ENCODE data around the gene YKT6. TPM values are rescaled to one million over a fixed set of nuclear protein-coding genes. Genes with fewer than 3 reads are reported as not detected.
"Not testable (repeated sequence)": the region's sequence is repeated elsewhere in the genome, so short reads cannot be mapped to it uniquely, and the experiment has no call there.

Gene YKT6
- total RNA-seq, 1 donor from 2014 or later = 36.1 TPM

DNA sequence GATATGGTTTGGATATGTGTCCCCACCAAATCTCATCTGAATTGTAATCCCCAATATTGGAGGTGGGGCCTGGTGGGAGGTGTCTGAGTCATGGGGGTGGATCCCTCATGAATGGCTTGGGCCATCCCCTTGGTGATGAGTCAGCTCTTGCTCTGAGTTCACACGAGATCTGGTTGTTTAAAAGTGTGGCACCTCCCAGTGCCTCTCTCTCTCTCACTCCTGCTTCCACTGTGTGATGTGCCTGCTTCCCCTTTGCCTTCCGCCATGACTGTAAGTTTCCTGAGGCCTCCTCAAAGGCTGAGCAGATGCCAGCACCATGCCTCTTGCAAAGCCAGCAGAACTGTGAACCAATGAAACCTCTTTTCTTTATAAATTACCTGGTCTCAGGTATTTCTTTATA, 6.7 kb upstream of the YKT6 start:
- no peak for DNase-seq

DNA sequence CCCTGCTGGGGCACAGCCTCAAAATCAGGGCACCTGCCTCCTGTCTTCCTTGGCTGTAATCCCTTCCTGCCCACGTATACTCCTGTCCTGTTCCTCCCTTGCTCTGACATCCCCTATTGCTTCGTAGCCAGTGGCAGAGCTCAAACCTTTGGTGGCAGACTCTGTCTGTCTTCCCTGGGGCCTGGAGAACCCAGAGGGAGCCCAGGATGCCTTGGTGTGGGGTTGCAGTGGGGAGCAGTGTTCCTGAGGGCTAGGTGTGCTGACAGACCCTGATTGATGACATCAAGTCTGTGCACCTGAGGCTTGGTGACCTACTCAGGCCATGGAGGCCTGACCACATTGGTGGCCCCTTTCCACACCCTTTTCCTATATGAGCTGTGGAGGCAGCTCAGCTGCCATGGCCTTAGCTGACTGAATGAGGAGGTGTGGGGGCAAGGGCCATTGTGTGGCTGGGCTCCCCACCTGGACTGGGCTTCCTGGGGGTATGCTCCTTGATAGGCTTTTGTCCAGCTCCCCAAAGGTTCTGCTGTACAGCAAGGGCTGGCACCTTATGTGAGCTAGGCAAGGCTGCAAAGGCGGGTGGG, 6.1 kb upstream of the YKT6 start:
- DNase-seq = no peak

DNA sequence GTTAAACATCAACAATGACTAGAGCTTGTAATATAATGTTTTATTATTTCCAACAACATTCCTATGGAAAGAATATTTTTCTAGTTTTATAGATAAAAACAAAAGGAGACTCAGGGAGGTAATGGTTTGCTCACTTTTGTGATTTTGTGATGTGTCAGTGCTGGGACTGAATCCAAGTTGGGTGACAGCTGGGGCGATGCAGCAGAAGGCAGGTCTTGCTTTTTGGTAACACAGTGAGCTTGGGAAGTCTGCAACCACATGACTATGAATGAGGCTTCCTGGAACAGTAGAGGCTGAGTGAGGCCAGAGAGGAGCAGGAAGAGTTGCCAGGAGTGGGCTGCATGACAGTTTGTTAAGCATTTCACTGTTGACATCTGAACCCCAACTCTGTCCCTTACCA, 4.9 kb upstream of the YKT6 start:
- DNase-seq = no peak

DNA sequence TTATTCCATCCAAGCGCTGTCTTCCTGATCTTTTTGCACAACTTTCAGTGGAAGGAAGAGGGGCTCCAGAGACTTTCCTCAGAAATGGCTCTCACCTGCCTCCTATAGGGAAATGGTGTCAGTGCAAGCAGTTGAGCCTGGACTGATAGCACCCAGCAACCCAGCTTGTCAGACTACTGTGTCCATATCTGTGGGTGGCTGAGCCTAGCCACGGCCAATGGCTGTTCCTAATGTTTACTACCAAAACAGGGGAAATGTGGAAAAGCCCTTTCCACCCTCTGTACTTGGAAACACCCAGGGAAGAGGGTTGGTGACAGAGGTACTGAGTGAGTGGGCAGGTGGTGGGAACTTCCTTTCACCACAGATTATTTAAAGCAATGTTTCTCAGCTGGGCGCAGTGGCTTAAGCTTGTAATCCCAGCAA, 4.3 kb upstream of the YKT6 start:
- no peak for DNase-seq

- DNase-seq = no peak
Measured at GRCh38 chr7:44197474-44197873, 3.3 kb upstream of the YKT6 start.

GRCh38 chr7:44200163-44200562, 615 bp upstream of the YKT6 start:
- not testable (repeated sequence) for DNase-seq

GRCh38 chr7:44201813-44202212, 1.0 kb downstream of the YKT6 start:
- DNase-seq = no peak

- DNase-seq = no peak
Measured at GRCh38 chr7:44206008-44206407, 5.2 kb downstream of the YKT6 start.

- no peak for DNase-seq
Measured at GRCh38 chr7:44208085-44208484, 7.3 kb downstream of the YKT6 start.

- no peak for DNase-seq
Measured at GRCh38 chr7:44210107-44210506, 9.3 kb downstream of the YKT6 start.

DNA sequence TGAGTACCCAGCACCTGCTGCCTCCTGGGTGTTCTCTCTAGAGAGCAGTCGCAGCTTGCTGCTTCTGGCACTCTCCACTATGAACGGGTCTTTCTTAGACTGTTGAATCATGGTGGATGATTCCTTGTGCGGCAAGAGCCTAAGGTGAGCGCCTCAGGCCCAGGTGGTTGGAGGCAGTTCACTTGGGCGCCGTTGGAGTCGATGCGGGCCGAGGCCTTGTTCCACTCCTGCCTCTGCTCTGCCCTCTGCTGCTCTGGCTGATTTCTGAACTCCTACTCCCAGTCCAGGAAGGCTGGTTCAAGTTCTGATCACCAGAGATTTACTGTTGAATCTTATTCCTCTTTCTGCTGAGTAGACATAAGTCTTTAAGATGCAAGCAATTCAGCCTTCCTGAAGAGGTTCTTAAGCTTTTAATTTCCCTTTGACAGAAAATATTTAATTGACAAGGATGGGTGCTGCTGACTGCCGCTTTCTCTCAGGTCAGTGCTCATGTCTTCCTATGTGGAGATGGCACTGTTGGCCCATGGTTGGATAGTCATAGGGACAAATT, 10.4 kb downstream of the YKT6 start:
- DNase-seq = no peak

GRCh38 chr7:44212018-44212417, 11.2 kb downstream of the YKT6 start:
- no peak for DNase-seq

DNA sequence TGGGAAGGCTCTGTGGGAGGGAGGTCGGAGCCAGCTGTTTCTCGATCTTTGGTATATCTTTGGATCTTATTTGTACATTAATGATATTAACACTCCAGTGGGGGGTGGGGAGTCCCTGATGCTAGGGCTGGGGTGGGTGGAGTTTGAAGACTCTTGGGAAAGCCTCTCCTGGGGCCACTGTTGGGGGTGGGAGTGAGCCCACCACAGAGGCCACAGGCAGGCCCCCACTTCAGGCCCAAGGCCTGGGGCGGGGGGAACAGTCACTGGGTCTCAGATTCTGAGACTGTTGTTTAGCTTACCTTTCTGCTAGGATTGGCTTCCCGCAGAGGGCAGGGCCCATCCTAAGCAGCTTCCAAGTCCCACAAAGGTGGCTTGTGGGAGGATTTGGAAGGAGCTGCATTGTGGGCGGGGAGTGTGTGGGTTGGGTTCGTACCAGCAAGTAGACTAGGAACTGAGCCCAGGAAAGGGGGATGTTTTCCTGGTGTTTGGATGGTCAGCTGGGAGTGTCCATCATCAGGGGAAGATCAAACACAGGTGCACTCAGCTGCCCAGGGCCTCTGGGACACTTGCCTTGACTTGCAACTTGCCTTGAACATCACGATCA, 11.9 kb downstream of the YKT6 start:
- no peak for DNase-seq

DNA sequence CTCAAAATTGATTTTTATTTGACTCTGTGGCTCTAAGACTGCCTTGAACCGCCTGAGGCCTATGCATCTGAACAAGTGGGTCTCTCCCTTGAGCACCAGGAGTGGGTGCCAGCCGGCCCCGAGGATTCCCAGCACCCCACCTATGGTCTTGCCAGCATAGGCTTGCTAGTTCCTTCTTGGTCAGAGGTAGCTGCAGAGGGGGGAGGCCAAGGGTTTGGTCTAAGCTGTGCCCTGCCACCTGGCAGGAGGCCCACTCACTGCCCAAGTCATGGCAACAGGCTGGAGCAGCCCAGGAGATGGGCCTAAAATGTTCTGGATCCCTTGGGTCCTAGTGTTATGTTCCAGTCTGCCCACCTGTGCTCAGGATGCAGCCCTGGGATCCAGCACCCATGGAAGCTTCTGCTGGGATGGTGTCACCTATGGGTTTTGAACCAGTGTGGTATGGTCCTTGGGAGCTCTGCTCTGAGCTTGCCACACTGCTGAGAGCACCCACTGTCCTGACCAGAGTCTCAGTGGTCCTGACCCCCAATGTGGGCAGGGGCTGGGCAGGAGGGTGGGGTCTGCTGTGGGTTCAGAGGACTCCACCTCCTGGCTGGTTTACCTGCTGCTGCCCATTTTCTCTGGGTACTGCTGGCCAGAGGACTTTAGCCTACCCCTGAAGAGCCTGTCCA, 12.6 kb downstream of the YKT6 start:
- DNase-seq = no peak

GRCh38 chr7:44213877-44214388, 13.2 kb downstream of the YKT6 start:
- DNase-seq = no peak

DNA sequence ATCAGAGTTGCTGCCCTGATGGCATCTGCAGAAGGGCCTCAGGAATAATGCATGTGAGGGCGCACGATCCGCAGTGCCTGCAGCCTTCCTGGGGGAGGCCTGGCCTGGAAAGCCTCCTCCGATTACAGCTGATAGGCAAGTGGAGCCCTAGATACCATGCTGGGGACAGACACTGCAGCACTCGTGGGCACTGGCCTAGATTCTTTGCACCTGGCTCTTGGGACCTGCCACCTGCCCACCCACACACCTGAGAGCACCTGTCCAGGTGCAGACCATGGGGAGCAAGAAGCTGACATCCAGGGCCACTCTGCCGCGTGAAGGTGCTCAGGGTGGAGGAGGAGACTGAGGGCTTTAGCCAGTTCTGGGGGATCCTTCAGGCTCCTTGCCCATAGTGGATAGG, 14.8 kb downstream of the YKT6 start:
- DNase-seq = no peak

DNA sequence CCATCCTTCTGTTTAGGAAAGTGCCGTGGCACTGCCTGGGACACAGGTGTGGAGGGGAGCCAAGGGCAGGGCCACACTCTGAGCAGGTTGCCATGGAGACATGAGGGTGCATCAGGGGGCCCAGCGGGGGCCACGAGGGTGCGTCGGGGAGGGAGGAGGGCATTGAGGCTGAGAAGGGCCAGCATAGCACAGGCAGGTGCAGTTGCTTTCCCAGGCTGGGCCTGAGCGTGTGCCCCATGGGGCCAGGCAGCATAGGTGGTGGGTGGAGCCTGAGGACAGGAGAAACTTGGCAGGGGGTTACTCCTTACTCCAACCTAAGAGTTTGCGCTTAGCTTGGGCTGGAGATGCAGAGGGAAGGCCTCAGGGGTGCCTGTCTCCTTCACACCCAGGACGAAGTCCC, 15.2 kb downstream of the YKT6 start:
- no peak for DNase-seq

DNA sequence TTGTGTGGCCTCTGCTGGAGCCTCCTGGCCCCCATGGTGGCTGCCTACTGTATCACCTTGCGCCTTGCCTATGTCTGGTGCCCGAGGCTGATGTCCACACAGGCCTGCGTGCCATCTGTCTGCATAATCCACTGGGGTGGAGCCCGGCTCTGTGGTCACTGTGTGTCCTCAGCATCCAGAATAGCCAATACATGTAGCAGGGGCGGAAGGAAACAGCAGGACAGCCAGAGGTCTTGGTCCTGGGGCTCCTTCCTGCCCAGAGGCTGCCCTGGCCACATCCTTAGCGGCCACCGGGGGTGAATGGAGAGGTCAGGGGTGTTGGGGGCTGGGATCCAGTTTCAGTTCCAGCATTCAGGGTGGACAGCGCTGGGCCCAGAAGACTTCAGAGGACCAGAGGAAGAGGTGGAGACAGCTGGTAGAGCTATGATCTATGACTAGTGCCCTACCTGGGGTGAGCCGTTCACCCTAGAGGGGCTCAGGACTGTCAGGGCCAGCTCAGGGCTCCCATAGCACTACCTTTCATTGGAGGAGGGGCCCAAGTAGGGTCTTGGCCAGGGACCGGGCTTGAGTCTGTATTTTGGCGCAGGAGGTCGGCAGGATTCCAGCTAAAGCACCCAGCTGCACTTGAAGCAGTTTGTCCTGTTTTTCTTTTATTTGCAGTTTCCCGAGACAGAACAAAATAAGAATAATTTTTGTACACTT, 15.9 kb downstream of the YKT6 start:
- no peak for DNase-seq

DNA sequence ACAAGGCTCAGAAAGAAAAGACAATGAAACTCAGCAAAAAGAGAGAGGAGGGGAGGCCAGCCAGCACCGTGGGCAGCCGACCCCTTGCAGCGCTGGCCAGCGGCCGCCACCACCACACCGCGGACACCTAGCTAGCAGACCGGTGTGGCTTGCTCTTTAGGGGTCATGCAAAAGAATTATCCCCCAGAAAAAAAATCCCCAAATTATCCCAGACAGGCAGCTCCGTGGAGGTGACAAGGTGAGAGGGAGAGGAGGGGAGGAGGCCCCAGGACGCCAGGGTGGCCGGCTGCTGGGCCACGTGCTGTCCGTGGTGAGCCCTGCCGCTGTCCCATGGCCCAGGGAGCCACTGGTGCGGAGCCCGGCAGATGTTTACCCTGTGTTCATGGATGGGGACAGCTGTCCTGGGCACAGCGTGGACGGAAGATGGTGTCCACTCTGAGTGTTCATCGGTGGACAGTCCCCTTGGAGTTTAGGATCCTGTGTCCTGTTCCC, 16.5 kb downstream of the YKT6 start:
- DNase-seq = no peak

DNA sequence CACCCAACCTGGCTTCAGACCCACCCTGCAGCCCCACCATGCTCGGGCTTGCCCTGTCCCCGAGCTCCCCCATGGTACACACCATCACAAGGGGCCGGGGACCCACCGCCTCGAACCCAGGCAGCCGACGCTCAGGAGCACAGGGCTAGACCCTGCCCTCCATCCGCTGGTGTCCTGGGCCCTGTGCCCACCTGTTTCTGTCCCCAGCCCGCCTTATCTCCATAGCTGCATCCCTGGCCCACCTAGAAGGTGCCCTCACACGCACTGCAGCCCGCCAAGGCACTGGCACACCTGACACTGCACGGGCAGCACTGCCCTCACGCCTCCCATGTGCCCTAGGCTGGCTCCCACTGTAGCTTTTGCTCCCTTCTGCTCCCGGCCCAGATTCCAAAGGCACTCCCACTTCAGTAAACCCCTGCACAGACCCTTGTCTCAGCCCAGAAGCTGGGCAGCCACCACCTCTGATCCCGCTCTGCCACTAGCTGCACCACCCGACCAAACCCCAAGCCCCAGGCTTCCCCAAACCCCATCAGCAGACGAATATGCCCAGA, 17.1 kb downstream of the YKT6 start:
- DNase-seq = no peak

GRCh38 chr7:44218418-44219201, 17.8 kb downstream of the YKT6 start:
- no peak for DNase-seq
